Eye (tissue), 1 donor: ENCODE measurements around the gene TAGLN.

ENCODE experiments used
- DNase-seq: peaks from one replicate; pipeline ENCODE4 v3.0.0-alpha.2; 2015

Gene TAGLN

GRCh38 chr11:117199053-117199915 is at the start of gene TAGLN:
TAGLN (plus strand) TSS chr11:117199370; CDS start chr11:117203014, 3,644 bp downstream.
- DNase-seq: peak; percentile 70

DNA sequence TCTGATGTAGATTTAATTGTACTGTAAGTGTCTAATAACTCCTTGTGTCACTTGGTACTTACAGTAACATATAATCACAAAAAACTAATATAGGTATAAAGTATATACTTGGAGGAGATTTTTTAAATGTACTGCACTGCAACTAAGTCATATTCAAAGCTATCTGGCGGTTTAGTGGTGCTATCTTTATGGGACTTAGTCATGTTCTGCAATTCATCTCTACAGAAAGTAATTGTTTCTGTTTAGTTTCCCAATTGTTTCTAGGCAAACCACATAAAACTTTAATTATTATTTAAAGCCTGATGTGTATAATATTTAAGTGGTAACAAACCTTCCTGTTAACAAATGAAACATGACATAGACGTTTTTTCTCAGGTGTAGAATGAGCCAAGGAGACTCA is 47.1 kb upstream of the TAGLN start:
- no peak for DNase-seq

DNA sequence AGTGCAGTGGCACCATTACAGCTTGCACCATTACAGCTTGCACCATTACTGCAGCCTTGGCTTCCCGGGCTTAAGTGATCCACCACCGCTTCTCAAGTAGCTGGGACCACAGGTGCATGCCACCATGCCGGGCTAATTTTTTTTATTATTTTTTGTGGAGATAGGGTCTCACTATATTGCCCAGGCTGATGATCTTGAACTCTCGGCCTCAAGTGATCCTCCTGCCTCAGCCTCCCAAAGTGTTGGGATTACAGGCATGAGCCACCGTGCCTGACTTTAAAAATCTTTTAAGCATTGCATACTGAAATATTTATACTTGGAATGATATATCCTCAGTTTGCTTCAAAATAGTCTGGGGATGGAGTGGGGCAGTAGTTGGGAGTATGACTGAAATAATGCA is 44.7 kb upstream of the TAGLN start:
- no peak for DNase-seq

DNA sequence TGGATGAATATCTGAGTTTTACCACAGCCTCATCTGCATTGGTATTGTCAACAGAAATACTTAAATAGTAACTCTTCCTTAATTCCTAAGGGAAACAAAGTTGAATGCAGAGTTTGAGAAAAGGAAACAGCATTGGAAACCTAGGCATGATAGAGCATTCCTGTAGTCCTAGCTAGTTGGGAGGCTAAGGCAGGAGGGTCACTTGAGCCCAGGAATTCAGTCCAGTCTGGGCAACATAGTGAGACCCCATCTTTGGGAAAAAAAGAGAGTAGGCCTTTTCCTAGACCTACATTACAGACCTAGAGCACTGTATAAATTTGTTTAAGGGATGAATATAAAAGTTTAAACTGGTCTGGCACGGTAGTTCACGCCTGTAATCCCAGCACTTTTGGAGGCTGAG is 41.7 kb upstream of the TAGLN start:
- DNase-seq: no peak

DNA sequence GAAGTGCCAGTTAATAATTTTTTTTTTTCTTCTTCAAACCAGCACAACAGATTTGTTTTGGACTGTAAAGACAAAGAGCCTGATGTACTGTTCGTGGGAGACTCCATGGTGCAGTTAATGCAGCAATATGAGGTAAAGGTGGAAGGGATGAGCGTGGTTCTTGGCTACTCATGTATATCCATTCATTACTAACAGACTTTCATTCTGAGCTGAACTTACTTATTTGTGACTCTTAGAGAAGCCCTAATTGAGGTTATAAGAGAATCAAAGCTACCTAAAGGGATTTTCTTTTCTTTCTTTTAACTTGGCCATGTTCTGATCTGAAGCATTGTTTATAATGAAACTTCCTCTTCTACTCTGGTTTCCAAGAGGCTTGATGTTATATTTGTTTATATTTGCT is 39.3 kb upstream of the TAGLN start:
- no peak for DNase-seq

DNA sequence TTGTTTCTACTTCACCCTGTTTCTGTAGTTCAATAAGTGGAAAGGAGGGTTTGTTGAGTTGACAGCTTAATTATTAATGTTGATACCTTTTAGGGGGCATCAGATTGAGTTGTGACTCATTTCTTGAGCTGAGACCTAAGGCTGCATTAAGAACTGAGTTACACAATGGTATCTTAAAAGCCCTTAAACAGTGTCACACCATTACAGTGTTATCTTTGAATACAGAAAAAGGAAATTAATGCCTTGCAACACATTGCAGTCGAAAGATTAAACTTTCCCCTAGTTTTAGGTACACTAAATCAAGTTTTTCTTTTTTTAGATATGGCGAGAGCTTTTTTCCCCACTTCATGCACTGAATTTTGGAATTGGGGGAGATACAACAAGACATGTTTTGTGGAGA is 38.3 kb upstream of the TAGLN start:
- no peak for DNase-seq

DNA sequence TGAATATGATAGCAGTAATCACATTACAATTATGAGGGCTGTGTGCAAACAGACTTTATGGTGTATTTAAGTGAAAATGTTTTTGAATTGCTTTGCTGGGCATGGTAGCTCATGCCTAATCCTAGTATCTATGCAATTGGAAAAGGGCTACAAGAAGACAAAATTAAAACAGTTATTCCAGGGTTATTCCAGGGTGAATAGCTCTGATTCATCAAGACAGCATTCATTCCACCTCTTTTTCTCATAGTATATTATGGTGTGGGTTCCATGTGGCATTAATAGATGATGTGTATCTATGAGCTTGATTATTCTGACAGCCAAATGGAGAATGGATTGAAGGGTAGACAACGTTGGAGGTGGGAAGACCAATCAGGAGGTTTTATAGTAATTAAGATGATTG is 32.7 kb upstream of the TAGLN start:
- DNase-seq: no peak

DNA sequence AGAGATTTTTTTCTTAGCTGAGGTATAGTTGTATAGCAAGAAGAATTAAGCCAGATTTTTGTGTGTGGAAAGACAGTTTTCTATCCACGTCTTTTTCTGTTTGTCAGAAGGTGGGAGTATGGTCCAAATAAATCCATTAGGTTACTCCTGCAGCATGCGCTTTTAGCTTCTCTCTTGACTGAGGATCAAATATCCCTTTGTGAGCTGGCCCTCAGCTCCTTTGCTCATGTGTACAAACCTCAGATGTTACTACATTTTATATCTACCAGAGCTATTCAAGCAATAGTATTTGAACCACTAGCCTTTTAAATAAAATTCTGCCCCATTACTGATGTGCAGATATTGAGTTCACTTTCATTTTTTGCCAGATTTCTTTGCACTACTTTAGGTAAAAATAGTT is 29.4 kb upstream of the TAGLN start:
- no peak for DNase-seq

GRCh38 chr11:117170210-117170609 is 29.0 kb upstream of the TAGLN start:
- no peak for DNase-seq

DNA sequence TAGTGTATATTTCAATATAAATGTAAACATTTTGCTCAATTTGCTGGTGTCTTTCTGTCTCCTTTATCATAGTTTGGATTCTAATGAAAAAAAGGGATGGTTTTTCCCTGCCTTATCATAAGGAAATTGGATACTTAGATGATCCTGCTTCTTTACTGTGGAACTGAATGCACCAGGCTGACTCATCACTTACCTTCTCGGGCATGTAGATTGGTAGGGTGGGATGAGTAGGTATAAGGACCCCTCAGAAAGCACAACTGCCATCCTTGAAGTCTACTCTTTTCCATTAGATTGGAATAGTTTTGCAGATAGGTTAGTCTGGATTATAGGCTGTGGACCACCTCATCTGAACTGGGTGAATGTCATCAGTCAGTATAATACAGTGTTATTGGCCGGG is 28.2 kb upstream of the TAGLN start:
- no peak for DNase-seq

- no peak for DNase-seq
Observed at GRCh38 chr11:117171404-117172061, 27.6 kb upstream of the TAGLN start.

- DNase-seq: no peak
Observed at GRCh38 chr11:117172724-117173421, 26.3 kb upstream of the TAGLN start.

DNA sequence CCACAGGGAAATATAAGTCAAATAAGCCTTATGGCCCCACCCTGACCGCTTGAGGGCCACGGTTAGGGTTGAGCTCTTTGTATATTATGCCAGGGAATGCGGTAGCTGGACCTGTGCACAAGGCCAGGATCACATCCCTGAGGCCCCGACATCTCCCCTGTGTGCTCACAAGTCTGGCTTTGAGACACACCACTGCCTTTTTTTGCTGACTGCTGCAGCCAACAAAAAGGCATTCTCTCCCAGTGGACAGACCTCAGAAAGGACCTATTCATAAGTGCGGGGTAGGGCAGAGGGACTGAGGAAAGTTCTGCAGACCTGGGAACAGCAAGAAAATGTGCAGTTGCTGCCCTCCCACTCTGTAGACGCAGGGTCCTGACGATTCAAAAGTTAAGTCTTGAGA is 24.1 kb upstream of the TAGLN start:
- DNase-seq: no peak

DNA sequence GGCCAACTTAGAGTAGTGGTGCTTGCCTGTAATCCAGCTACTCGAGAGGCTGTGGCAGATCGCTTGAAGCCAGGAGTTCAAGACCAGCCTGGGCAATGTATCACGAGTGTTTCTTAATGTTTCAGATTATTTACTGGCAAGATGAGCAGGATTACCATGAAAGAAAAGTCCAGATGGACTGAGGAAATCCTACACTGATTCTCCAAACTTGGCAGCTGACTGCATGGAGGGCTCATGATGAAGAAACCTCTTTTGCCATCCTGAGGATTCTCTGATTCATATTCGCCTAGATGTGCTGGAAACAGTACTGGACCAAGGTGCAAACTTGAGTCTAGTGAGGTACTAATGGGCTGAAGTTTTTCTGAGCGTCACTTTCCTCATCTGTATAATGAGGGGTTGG is 23.4 kb upstream of the TAGLN start:
- no peak for DNase-seq

DNA sequence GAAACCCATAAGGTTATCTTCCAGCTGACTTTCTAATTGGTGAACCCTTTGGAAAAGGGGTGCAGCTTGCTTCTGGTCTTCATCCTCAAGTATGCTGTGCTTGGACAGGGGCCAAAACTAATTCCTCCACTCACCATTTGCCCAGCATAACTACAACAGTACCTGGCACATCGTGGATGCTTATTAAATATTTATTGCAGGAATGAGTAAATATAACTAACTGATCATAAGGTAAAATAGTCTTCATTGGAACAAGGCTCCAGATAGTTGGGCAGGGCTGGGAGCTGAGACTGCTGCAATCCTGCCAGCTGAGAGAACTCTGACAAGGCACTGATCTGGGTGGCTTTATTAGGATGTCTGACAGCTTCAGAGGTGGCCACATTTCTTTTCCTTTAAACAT is 23.0 kb upstream of the TAGLN start:
- DNase-seq: no peak

- no peak for DNase-seq
Observed at GRCh38 chr11:117177534-117178209, 21.5 kb upstream of the TAGLN start.

DNA sequence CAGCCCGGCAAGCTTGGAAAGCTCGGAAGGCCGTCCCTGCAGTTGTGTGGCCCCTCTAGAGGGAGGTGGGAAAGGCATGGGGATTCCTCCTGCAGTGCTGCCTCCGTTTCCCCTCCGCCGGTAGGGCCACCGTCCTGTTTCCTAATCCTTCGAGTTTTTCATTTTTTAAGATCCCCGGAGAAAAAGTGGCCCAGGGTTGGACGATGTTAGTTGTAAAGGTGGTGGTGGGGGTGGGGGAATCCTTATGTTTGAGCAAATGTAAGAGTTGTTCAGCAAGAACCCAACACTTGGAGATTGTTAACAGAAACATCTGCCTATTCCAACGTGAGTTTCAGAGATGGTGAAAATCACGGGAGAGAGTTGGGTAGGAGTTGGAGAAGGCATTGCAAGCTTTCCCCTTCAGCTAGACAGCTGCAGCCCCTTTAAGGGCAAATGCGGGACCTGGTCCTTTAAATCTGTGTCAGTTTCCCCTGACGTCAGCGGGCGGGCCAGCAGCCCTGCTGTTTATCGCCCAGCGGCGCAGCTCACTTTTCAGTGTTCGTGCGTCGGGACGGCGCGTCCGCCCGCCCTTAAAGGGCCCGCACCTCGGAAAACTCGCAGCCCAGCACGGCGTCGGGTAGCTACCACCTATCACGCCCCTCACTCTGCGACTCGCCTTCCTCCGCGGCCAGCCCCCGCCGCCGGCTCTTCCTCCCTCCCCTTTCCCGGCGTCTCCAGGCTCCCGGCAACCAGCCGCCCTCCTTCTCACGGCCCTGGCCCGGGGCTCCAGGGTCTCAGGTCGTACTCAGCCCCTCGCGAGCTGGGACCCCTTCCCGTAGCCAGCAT is 20.7 kb upstream of the TAGLN start, which contains the start of gene SIDT2:
SIDT2 (plus strand) TSS at position 534 of the 825 bp plus-strand sequence. CDS start 521 bp downstream, outside the sequence.
- DNase-seq: peak; percentile 98

- DNase-seq: peak; percentile 60
Observed at GRCh38 chr11:117179048-117179999, 19.8 kb upstream of the TAGLN start.

DNA sequence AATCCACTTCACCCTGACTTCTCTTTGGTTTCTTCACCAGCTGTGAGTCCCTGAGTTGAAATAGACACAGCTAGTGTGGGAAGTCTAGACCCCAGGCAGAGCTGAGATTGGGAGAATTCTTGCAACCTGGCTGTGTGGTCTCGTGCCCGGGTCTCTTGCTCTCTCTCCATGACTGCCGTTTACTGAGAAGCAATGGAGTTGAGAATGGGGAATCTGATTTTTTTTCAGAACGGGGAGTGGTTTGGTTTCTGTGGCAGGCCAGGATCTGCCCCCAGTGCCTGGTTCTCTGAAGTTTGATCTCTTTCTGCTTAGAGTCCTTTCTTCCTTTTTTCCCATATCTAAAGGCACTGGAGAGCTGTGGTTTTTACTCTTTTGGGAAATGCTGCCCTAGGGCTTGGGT is 19.1 kb upstream of the TAGLN start:
- DNase-seq: no peak

- DNase-seq: peak; percentile 67
Observed at GRCh38 chr11:117180661-117181585, 18.2 kb upstream of the TAGLN start.
